OCI-LY1 (cell line): Measurements from ENCODE around the gene DENND4A.

Source experiments
- H2AFZ ChIP-seq: fragments of 200-600 bp; sonication (generic), shearing (Covaris generic); 2 replicates; pipeline ENCODE4 v1.6.0; 2014; ENCODE audit warnings: antibody characterized with exemption, mild to moderate bottlenecking, low read length
- H3F3A ChIP-seq: fragments of 200-600 bp; sonication (generic), shearing (Covaris generic); 2 replicates; pipeline ENCODE4 v1.6.0; 2014; ENCODE audit warnings: mild to moderate bottlenecking, antibody characterized with exemption, low read length, moderate library complexity; ENCODE audit not compliant: insufficient read depth
- H3K27ac ChIP-seq: fragments of 200-600 bp; sonication (generic); 2 replicates; pipeline ENCODE4 v1.5.1; 2014; ENCODE audit warnings: low read length, mixed run types, mild to moderate bottlenecking, low read depth; ENCODE audit not compliant: poor library complexity, severe bottlenecking
- H3K27me3 ChIP-seq: fragments of 200-600 bp; sonication (generic); 2 replicates; pipeline ENCODE4 v1.6.0; 2014; ENCODE audit warnings: antibody characterized with exemption, mild to moderate bottlenecking, low read length, moderate library complexity; ENCODE audit not compliant: insufficient read depth
- H3K36me3 ChIP-seq: fragments of 200-600 bp; sonication (generic); 2 replicates; pipeline ENCODE4 v1.6.1; 2014; ENCODE audit warnings: mild to moderate bottlenecking, antibody characterized with exemption, low read length, moderate library complexity, mixed read lengths; ENCODE audit not compliant: insufficient read depth
- H3K4me1 ChIP-seq: fragments of 200-600 bp; sonication (generic); 2 replicates; pipeline ENCODE4 v1.5.1; 2014; ENCODE audit warnings: mild to moderate bottlenecking, low read length, moderate library complexity; ENCODE audit not compliant: insufficient read depth, severe bottlenecking
- H3K4me2 ChIP-seq: fragments of 200-600 bp; sonication (generic), shearing (Covaris generic); 2 replicates; pipeline ENCODE4 v1.6.1; 2014; ENCODE audit warnings: low read length
- H3K4me3 ChIP-seq: fragments of 200-600 bp; sonication (generic); 2 replicates; pipeline ENCODE4 v1.5.1; 2014; ENCODE audit warnings: low read length, low read depth, mild to moderate bottlenecking, mixed read lengths; ENCODE audit not compliant: poor library complexity, severe bottlenecking
- H3K79me2 ChIP-seq: fragments of 200-600 bp; shearing (Covaris generic); 2 replicates; pipeline ENCODE4 v1.6.1; 2016; ENCODE audit warnings: mixed run types, low read length, mixed read lengths; ENCODE audit not compliant: insufficient read depth
- H3K9ac ChIP-seq: fragments of 200-600 bp; sonication (generic), shearing (Covaris generic); 2 replicates; pipeline ENCODE4 v1.6.1; 2014; ENCODE audit warnings: mild to moderate bottlenecking, low read length, mixed read lengths
- H3K9me2 ChIP-seq: fragments of 200-600 bp; sonication (generic), shearing (Covaris generic); 2 replicates; pipeline ENCODE4 v1.6.1; 2014; ENCODE audit warnings: low read depth, mild to moderate bottlenecking, low read length, mixed read lengths
- H3K9me3 ChIP-seq: fragments of 200-600 bp; shearing (Covaris generic); 2 replicates; pipeline ENCODE4 v1.6.1; 2014; ENCODE audit warnings: low read length, mixed read lengths
- H4K20me1 ChIP-seq: fragments of 200-600 bp; sonication (generic), shearing (Covaris generic); 2 replicates; pipeline ENCODE4 v1.6.0; 2016; ENCODE audit warnings: mild to moderate bottlenecking, low read length; ENCODE audit not compliant: insufficient read depth
- EZH2 ChIP-seq: fragments of 200-600 bp; sonication (generic), shearing (Covaris generic); IDR thresholded peaks from 2 replicates; pipeline ENCODE4 v1.8.0; 2017; ENCODE audit warnings: borderline replicate concordance, mixed run types, mild to moderate bottlenecking, antibody characterized with exemption, low read length, moderate library complexity, mixed read lengths
- TF ChIP-seq, protein P1 (sequence below): fragments of 200-600 bp; sonication (generic), shearing (Covaris generic); IDR thresholded peaks from 2 replicates; pipeline ENCODE4 v1.5.1; 2017; ENCODE audit warnings: mild to moderate bottlenecking, antibody characterized with exemption, low read length, moderate library complexity, mixed read lengths

DENND4A gene

DNA sequence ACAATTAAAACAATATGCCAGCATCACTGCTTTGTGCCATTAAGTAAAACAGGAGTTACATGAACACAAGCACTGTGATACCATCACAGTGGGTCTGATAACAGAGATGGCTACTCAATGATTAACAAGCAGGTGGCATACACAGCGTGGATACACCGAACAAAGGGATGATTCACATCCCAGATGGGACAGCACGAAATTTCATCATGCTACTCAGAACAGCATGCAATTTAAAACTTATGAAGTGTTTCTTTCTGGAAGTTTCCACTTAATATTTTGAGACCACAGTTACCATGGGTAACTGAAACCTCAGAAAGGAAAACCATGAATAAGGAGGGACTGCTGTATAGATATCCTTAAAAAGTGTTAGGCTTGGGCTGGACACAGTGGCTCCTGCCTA lies 125.8 kb downstream of the DENND4A start:
- Histone ChIP-seq H4K20me1 (no peaks in the 10 kb centered on the region), H3K4me1 (peaks cover 9% of the 10 kb centered on the region), H3K9me2 (no peaks in the 10 kb centered on the region), H3K9me3 (no peaks in the 10 kb centered on the region), H2AFZ (no peak overlapping the region), H3K36me3 (peaks cover 70% of the 10 kb centered on the region), H3K27me3 (no peaks in the 10 kb centered on the region), H3K79me2 (no peaks in the 10 kb centered on the region), H3F3A (no peaks in the 10 kb centered on the region; the same call in 1 of the 2 replicates), H3K4me2 (no peak overlapping the region), H3K4me3 (no peak overlapping the region), H3K27ac (no peak overlapping the region), H3K9ac (no peak overlapping the region)
- TF ChIP-seq, protein P1, sequence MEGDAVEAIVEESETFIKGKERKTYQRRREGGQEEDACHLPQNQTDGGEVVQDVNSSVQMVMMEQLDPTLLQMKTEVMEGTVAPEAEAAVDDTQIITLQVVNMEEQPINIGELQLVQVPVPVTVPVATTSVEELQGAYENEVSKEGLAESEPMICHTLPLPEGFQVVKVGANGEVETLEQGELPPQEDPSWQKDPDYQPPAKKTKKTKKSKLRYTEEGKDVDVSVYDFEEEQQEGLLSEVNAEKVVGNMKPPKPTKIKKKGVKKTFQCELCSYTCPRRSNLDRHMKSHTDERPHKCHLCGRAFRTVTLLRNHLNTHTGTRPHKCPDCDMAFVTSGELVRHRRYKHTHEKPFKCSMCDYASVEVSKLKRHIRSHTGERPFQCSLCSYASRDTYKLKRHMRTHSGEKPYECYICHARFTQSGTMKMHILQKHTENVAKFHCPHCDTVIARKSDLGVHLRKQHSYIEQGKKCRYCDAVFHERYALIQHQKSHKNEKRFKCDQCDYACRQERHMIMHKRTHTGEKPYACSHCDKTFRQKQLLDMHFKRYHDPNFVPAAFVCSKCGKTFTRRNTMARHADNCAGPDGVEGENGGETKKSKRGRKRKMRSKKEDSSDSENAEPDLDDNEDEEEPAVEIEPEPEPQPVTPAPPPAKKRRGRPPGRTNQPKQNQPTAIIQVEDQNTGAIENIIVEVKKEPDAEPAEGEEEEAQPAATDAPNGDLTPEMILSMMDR: no peak
- TF ChIP-seq EZH2: no peak

DNA sequence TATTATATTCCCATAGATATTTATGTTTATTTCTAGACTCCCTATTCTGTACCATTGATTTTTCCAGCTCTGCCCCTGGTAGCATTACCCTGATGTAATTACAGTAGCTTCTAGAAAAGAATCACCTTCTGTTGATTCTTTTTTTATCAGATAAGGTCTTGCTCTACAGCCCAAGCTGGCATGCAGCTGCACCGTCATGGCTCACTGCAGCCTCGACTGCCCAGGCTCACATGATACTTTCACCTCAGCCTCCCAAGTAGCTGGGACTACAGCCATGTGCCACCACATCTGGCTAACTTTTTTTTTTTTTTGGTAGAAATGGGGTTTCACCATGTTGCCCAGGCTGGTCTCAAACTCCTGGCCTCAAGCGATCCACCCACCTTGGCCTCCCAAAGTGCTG lies 128.6 kb downstream of the DENND4A start:
- H3K4me2 ChIP-seq: no peak overlapping the region
- H3K36me3 ChIP-seq: peaks cover 63% of the 10 kb centered on the region
- H3F3A ChIP-seq: no peaks in the 10 kb centered on the region; the same call in 1 of the 2 replicates
- H3K4me3 ChIP-seq: no peak overlapping the region
- no peak overlapping the region for H2AFZ ChIP-seq
- H3K4me1 ChIP-seq: peaks cover 9% of the 10 kb centered on the region
- no peaks in the 10 kb centered on the region for H4K20me1 ChIP-seq
- H3K79me2 ChIP-seq: no peaks in the 10 kb centered on the region
- H3K27me3 ChIP-seq: no peaks in the 10 kb centered on the region
- no peak overlapping the region for H3K9ac ChIP-seq
- TF ChIP-seq, protein P1: no peak
- TF ChIP-seq EZH2: no peak
- peak overlapping the region; percentile 40 for H3K27ac ChIP-seq
- no peaks in the 10 kb centered on the region for H3K9me3 ChIP-seq
- H3K9me2 ChIP-seq: no peaks in the 10 kb centered on the region

DNA sequence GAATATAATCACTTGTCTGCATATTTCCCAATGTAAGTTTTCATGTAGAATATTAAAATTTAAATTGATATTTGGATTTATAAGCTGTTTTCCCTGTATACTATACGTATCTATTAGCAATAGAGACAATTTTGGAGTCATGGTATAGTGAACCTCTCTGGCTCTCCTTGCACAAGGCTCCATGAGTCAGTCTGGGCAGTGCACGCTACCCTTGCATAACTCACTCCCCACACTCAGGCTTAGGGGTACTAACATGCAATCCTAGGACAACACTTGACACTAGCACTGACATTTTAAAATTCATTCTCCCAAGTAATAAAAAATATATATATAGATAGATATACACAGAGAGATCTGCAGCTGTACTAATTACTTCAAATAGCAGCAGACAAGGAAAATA lies 131.2 kb downstream of the DENND4A start:
- Histone ChIP-seq H3F3A (no peaks in the 10 kb centered on the region; the same call in 1 of the 2 replicates), H3K4me2 (no peak overlapping the region)

More for the DNA sequence above, 131.2 kb downstream of the DENND4A start:
- TF ChIP-seq EZH2: no peak
- TF ChIP-seq, protein P1: no peak
- H3K4me1 ChIP-seq: peaks cover 9% of the 10 kb centered on the region
- H3K36me3 ChIP-seq: peaks cover 72% of the 10 kb centered on the region
- H3K9ac ChIP-seq: no peak overlapping the region
- H2AFZ ChIP-seq: no peak overlapping the region
- H3K27ac ChIP-seq: no peak overlapping the region
- no peaks in the 10 kb centered on the region for H3K79me2 ChIP-seq
- H3K9me3 ChIP-seq: no peaks in the 10 kb centered on the region
- H4K20me1 ChIP-seq: no peaks in the 10 kb centered on the region
- no peaks in the 10 kb centered on the region for H3K9me2 ChIP-seq
- H3K4me3 ChIP-seq: no peak overlapping the region
- no peaks in the 10 kb centered on the region for H3K27me3 ChIP-seq
